Activated CD8-positive, alpha-beta T cell treated with anti-CD3 and anti-CD28 coated beads, Interleukin-2, amount 10 ng/mL, durations not matched to agents 7 days and 5 days (primary cell): ENCODE results near the gene CCDC6. TPM values are rescaled to one million over a fixed set of nuclear protein-coding genes. Genes with fewer than 3 reads are reported as not detected.
"Not testable (repeated sequence)": the region's sequence is repeated elsewhere in the genome, so short reads cannot be mapped to it uniquely, and the experiment has no call there.

Source experiments
- ATAC-seq: fragments of 150-1000 bp; cut with Tn5 transposase; one replicate; pipeline ENCODE4 v1.10.0; 2021; ENCODE audit warnings: moderate library complexity
- CTCF ChIA-PET: fragments of 350-600 bp; sonication (Branson Sonifier 250); formaldehyde crosslinking; loops from one replicate; lab custom pipeline; 2021; ENCODE audit warnings: antibody characterized with exemption; lab: Charles Lee
- POLR2A ChIA-PET: fragments of 350-600 bp; sonication (Branson Sonifier 250); formaldehyde crosslinking; loops from one replicate; lab custom pipeline; 2021; ENCODE audit warnings: antibody characterized with exemption; lab: Charles Lee
- DNase-seq: peaks from one replicate; pipeline ENCODE4 v3.0.0-alpha.2; 2020
- H3K27ac Mint-ChIP-seq: one replicate; pipeline ENCODE4 v1.8.0; 2021; ENCODE audit warnings: mild to moderate bottlenecking, mixed read lengths
- H3K27me3 Mint-ChIP-seq: one replicate; pipeline ENCODE4 v1.8.0; 2021; ENCODE audit warnings: low read depth, mixed read lengths
- H3K36me3 Mint-ChIP-seq: one replicate; pipeline ENCODE4 v1.8.0; 2021; ENCODE audit warnings: low read depth, mixed read lengths
- H3K4me1 Mint-ChIP-seq: one replicate; pipeline ENCODE4 v1.8.0; 2021; ENCODE audit warnings: low read depth, mixed read lengths
- H3K4me3 Mint-ChIP-seq: one replicate; pipeline ENCODE4 v1.8.0; 2021; ENCODE audit warnings: mild to moderate bottlenecking, mixed read lengths
- H3K9me3 Mint-ChIP-seq: one replicate; pipeline ENCODE4 v1.8.0; 2022; ENCODE audit warnings: mixed read lengths; ENCODE audit not compliant: insufficient read depth
- total RNA-seq, 2 experiments: library from RNA; stranded (reverse); gene quantifications; one replicate each; pipeline ENCODE4 v1.2.3, GENCODE V29; 2021

Gene CCDC6
- total RNA-seq, 2 experiments from 2014 or later = 18.3 to 19.4 TPM

- Mint-ChIP-seq H3K4me3 (no peak within 1 kb of the TSS), H3K27ac (no peak within 1 kb of the TSS), H3K9me3 (no peaks in the 10 kb centered on the region), H3K36me3 (no peaks in the 10 kb centered on the region), H3K27me3 (peaks cover 3% of the 10 kb centered on the region), H3K4me1 (no peaks in the 10 kb centered on the region)
- POLR2A ChIA-PET = no interaction called here
- DNase-seq = no peak
- no peak for ATAC-seq
- CTCF ChIA-PET = no interaction called here
Observed at GRCh38 chr10:59753267-59753666, 153.1 kb downstream of the CCDC6 start, which contains the start of gene MRLN. Gene MRLN (minus strand): TSS chr10:59753455.

GRCh38 chr10:59752278-59752940 is 153.9 kb downstream of the CCDC6 start:
- peaks cover 3% of the 10 kb centered on the region for H3K27me3 Mint-ChIP-seq
- H3K4me1 Mint-ChIP-seq = no peaks in the 10 kb centered on the region
- ChIA-PET POLR2A (no interaction called here), CTCF (no interaction called here)
- no peak overlapping the region for H3K27ac Mint-ChIP-seq
- ATAC-seq (no peak), DNase-seq (no peak)
- H3K4me3 Mint-ChIP-seq = no peak overlapping the region
- H3K36me3 Mint-ChIP-seq = no peaks in the 10 kb centered on the region
- no peaks in the 10 kb centered on the region for H3K9me3 Mint-ChIP-seq

- no peak for ATAC-seq
- POLR2A ChIA-PET = no interaction called here
- CTCF ChIA-PET = interaction anchor here (0.7 kb wide), 1 partner anchor 10 kb away, joined by 3 read pairs; no protein-coding TSS in a partner anchor
- DNase-seq = no peak
- H3K4me3 Mint-ChIP-seq = no peak overlapping the region
- H3K27ac Mint-ChIP-seq = no peak overlapping the region
- H3K9me3 Mint-ChIP-seq = no peaks in the 10 kb centered on the region
- H3K4me1 Mint-ChIP-seq = no peaks in the 10 kb centered on the region
- peaks cover 3% of the 10 kb centered on the region for H3K27me3 Mint-ChIP-seq
- no peaks in the 10 kb centered on the region for H3K36me3 Mint-ChIP-seq
Observed at GRCh38 chr10:59750155-59750945, 156.0 kb downstream of the CCDC6 start.

GRCh38 chr10:59748834-59749233 is 157.5 kb downstream of the CCDC6 start:
- Mint-ChIP-seq H3K4me1 (no peaks in the 10 kb centered on the region), H3K36me3 (no peaks in the 10 kb centered on the region), H3K9me3 (no peaks in the 10 kb centered on the region), H3K27me3 (peaks cover 3% of the 10 kb centered on the region), H3K4me3 (no peak overlapping the region), H3K27ac (no peak overlapping the region)
- ATAC-seq (no peak), DNase-seq (no peak)
- CTCF ChIA-PET = no interaction called here
- POLR2A ChIA-PET = no interaction called here

GRCh38 chr10:59745163-59745650 is 161.1 kb downstream of the CCDC6 start:
- Mint-ChIP-seq H3K4me1 (no peaks in the 10 kb centered on the region), H3K36me3 (no peaks in the 10 kb centered on the region), H3K27ac (no peak overlapping the region), H3K9me3 (no peaks in the 10 kb centered on the region), H3K4me3 (no peak overlapping the region), H3K27me3 (no peaks in the 10 kb centered on the region)
- no peak for DNase-seq
- CTCF ChIA-PET = no interaction called here
- ATAC-seq = no peak
- POLR2A ChIA-PET = no interaction called here

GRCh38 chr10:59744762-59745161 is 161.6 kb downstream of the CCDC6 start:
- POLR2A ChIA-PET, H3K27me3 Mint-ChIP-seq, H3K9me3 Mint-ChIP-seq, CTCF ChIA-PET, DNase-seq, H3K4me1 Mint-ChIP-seq, ATAC-seq, H3K27ac Mint-ChIP-seq, H3K4me3 Mint-ChIP-seq, H3K36me3 Mint-ChIP-seq: not testable (repeated sequence)

GRCh38 chr10:59744156-59744555 is 162.2 kb downstream of the CCDC6 start:
- H3K36me3 Mint-ChIP-seq, H3K4me3 Mint-ChIP-seq, H3K9me3 Mint-ChIP-seq, ATAC-seq, H3K4me1 Mint-ChIP-seq, DNase-seq, H3K27me3 Mint-ChIP-seq, H3K27ac Mint-ChIP-seq, CTCF ChIA-PET, POLR2A ChIA-PET: not testable (repeated sequence)

GRCh38 chr10:59741583-59741982 is 164.8 kb downstream of the CCDC6 start:
- no peaks in the 10 kb centered on the region for H3K4me1 Mint-ChIP-seq
- no peaks in the 10 kb centered on the region for H3K36me3 Mint-ChIP-seq
- DNase-seq (no peak), ATAC-seq (no peak)
- CTCF ChIA-PET = no interaction called here
- H3K27ac Mint-ChIP-seq = no peak overlapping the region
- no peaks in the 10 kb centered on the region for H3K9me3 Mint-ChIP-seq
- POLR2A ChIA-PET = no interaction called here
- peaks cover 4% of the 10 kb centered on the region for H3K27me3 Mint-ChIP-seq
- no peak overlapping the region for H3K4me3 Mint-ChIP-seq

GRCh38 chr10:59741048-59741447 is 165.3 kb downstream of the CCDC6 start:
- ATAC-seq (no peak), DNase-seq (no peak)
- Mint-ChIP-seq H3K27ac (no peak overlapping the region), H3K4me1 (no peaks in the 10 kb centered on the region), H3K9me3 (no peaks in the 10 kb centered on the region), H3K4me3 (no peak overlapping the region), H3K27me3 (peaks cover 4% of the 10 kb centered on the region), H3K36me3 (no peaks in the 10 kb centered on the region)
- ChIA-PET CTCF (no interaction called here), POLR2A (no interaction called here)

Other genes with a start within 250 kb of the CCDC6 start
- under 1 TPM; 0.08 to 0.10 TPM for gene SLC16A9, start 196.7 kb downstream of the CCDC6 start, total RNA-seq
- gene MRLN, start 153.1 kb downstream of the CCDC6 start, total RNA-seq = not detected